Panc1 (cell line): ENCODE data around the gene NOX4. TPM values are rescaled to one million over a fixed set of nuclear protein-coding genes. Genes with fewer than 3 reads are reported as not detected.

Experiments
- ATAC-seq: fragments of 200-7000 bp; cut with Tn5 transposase; 2 replicates; pipeline ENCODE4 v1.9.1; 2020; ENCODE audit warnings: mild to moderate bottlenecking, moderate library complexity
- BruUV-seq: library from RNA; stranded (reverse); fragments of 400-500 nt; replicated peaks from 2 replicates; lab custom pipeline; 2021; lab: Mats Ljungman, UMichigan
- CTCF ChIA-PET: fragments of 300-600 bp; sonication (Branson Sonifier 250); formaldehyde crosslinking; loops from one replicate; lab custom pipeline; 2022; ENCODE audit warnings: antibody characterized with exemption; lab: Charles Lee
- POLR2A ChIA-PET: fragments of 300-600 bp; sonication (Branson Sonifier 250); formaldehyde crosslinking; loops from one replicate; lab custom pipeline; 2022; ENCODE audit warnings: antibody characterized with exemption; lab: Charles Lee
- DNase-seq: peaks from one replicate; pipeline ENCODE4 v3.0.0-alpha.2; 2010; ENCODE audit warnings: low read depth, low spot score
- H3K27ac ChIP-seq: 2 replicates; pipeline ENCODE4 v1.5.1; 2011; ENCODE audit warnings: mild to moderate bottlenecking, low read length, inconsistent platforms
- H3K27me3 ChIP-seq: fragments of 200-500 bp; sonication (Bioruptor generic); 2 replicates; pipeline ENCODE4 v1.6.0; 2014; ENCODE audit warnings: low read length, inconsistent platforms; ENCODE audit not compliant: control insufficient read depth, insufficient read depth
- H3K36me3 ChIP-seq: fragments of 200-500 bp; sonication (Bioruptor generic); 2 replicates; pipeline ENCODE4 v1.5.1; 2014; ENCODE audit warnings: inconsistent platforms, mild to moderate bottlenecking, low read length, moderate library complexity; ENCODE audit not compliant: control insufficient read depth, insufficient read depth
- H3K4me1 ChIP-seq: 2 replicates; pipeline ENCODE4 v1.5.1; 2011; ENCODE audit warnings: inconsistent platforms, mild to moderate bottlenecking, low read length, moderate library complexity; ENCODE audit not compliant: control insufficient read depth, insufficient read depth
- H3K4me3 ChIP-seq, 2 experiments: 2 replicates each; pipeline ENCODE4 v1.5.1; 2011 to 2012; ENCODE audit warnings: low read depth in 2 of 2, low read length in 2 of 2, mild to moderate bottlenecking in 2 of 2, inconsistent platforms in 1 of 2, moderate library complexity in 1 of 2
- H3K9me3 ChIP-seq: fragments of 200-500 bp; sonication (Bioruptor generic); 2 replicates; pipeline ENCODE4 v1.5.1; 2014; ENCODE audit warnings: low read depth, mild to moderate bottlenecking, inconsistent platforms, low read length, moderate library complexity; ENCODE audit not compliant: control insufficient read depth, insufficient read depth
- CTCF ChIP-seq: fragments of 450-650 bp; IDR thresholded peaks from 2 replicates; pipeline ENCODE4 v1.5.1; 2017; ENCODE audit warnings: mild to moderate bottlenecking
- POLR2AphosphoS5 ChIP-seq: IDR thresholded peaks from 2 replicates; pipeline ENCODE4 v1.6.1; 2012; ENCODE audit warnings: mild to moderate bottlenecking, low read depth, low read length, moderate library complexity
- REST ChIP-seq, 2 experiments: IDR thresholded peaks; 2 replicates each; pipeline ENCODE4 v1.6.1; 2011 to 2012; ENCODE audit warnings: low read depth in 2 of 2, control low read depth in 1 of 2, low read length in 1 of 2, mild to moderate bottlenecking in 1 of 2, moderate library complexity in 1 of 2; ENCODE audit not compliant: insufficient read depth in 1 of 2
- SIN3A ChIP-seq: IDR thresholded peaks from 2 replicates; pipeline ENCODE4 v1.6.1; 2012; ENCODE audit warnings: low read depth, mild to moderate bottlenecking, low read length, moderate library complexity, borderline replicate concordance; ENCODE audit not compliant: insufficient read depth
- TCF7L2 ChIP-seq: IDR thresholded peaks from 2 replicates; pipeline ENCODE4 v1.6.1; 2011; ENCODE audit warnings: mild to moderate bottlenecking, low read depth, low read length, inconsistent platforms
- in situ Hi-C: cut with HindIII; loops from 2 replicates; pipeline ENCODE4 v1.10.0; 2016; ENCODE audit warnings: low sequenced_read_pairs, low pct_unique_long_range_greater_than_20kb
- intact Hi-C: fragments of 100-400 bp; cut with micrococcal nuclease; formaldehyde crosslinking; loops from one replicate; pipeline ENCODE4 v1.10.0; 2022; ENCODE audit not compliant: unreplicated experiment
- total RNA-seq: library from RNA; stranded (reverse); gene quantifications from one replicate; pipeline ENCODE4 v1.2.1, GENCODE V29; 2021; ENCODE audit not compliant: unreplicated experiment

The NOX4 gene
- total RNA-seq, 1 experiment from 2014 or later: not detected

GRCh38 chr11:89498845-89499448 is 7.8 kb upstream of the NOX4 start:
- TF ChIP-seq POLR2AphosphoS5 (no peak), CTCF (peak; percentile 49)
- CTCF ChIA-PET: no interaction called here
- no peaks in the 10 kb centered on the region for H3K36me3 ChIP-seq
- no TSS peak for BruUV-seq
- in situ Hi-C loops: no loop called here
- no peaks in the 10 kb centered on the region for H3K4me1 ChIP-seq
- no peak overlapping the region for H3K27ac ChIP-seq
- H3K9me3 ChIP-seq: no peaks in the 10 kb centered on the region
- DNase-seq (no peak), ATAC-seq (no peak)
- H3K27me3 ChIP-seq: no peaks in the 10 kb centered on the region
- intact Hi-C loops: no loop called here
- POLR2A ChIA-PET: no interaction called here
- H3K4me3 ChIP-seq: no peak overlapping the region

DNA sequence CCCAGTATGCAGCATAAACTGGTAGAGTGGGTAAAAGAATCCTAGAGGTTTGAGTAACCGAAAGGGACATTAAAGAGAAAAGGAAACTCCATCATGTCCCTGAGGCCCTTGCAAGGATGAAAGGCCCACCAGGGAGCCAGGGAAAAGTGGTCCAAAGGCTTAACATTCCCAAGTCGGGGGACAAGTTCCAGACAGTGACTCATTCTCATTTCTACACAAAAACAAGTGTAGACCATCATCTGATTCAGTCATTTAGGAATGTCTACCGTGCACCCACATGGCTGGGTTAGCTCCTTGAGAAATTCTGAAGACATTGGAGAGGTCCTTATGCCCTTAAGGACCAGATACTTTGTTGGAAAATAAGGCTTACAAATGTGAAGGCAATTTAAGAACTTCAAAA is 4.8 kb upstream of the NOX4 start:
- intact Hi-C loops (no loop called here), in situ Hi-C loops (no loop called here)
- TF ChIP-seq SIN3A (no peak), TCF7L2 (no peak), POLR2AphosphoS5 (no peak), CTCF (no peak), REST (IDR thresholded peaks at IDR 0.05; ENCODE audit: insufficient read depth in 1 of 2, low read depth in 2 of 2, low read length in 1 of 2) (no peak)
- ATAC-seq (no peak), DNase-seq (no peak)
- Histone ChIP-seq H3K4me1 (no peaks in the 10 kb centered on the region), H3K27ac (no peak overlapping the region), H3K4me3 (no peak overlapping the region), H3K27me3 (no peaks in the 10 kb centered on the region), H3K9me3 (no peaks in the 10 kb centered on the region), H3K36me3 (no peaks in the 10 kb centered on the region)
- POLR2A ChIA-PET: no interaction called here
- BruUV-seq: no TSS peak
- CTCF ChIA-PET: no interaction called here
